ENCODE data around the gene PYURF. TPM values are rescaled to one million over a fixed set of nuclear protein-coding genes. Genes with fewer than 3 reads are reported as not detected.

PYURF gene
- total and polyA plus RNA-seq, 9 of the 15 experiments (the other 6 are each of a cell fraction or from before 2014, with no cell fraction given), result 22.5 to 199 (median 108) TPM

DNA sequence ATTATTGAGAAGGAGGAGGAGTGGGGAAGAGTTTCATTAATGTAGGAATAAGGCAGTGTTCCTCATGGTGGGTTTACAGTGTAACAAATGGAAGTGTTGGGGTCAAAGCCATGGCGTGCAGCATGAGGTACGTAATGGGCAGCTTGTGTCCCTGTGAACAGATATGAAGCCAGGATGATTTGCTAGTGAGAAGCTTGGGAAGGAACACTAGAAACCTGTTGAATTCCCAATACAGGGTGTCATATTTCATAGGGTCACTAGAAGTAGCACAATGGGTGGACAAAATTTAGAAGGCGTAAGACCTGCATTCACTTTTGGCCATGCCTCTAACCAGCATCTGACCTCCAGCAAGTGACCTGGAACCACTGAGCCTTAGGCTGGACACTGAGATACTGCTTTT lies 6.8 kb downstream of the PYURF start:
- Histone ChIP-seq H3K4me1 (replicated peaks in 1 of 2; ENCODE audit: control insufficient read depth in 2 of 2, insufficient read depth in 2 of 2, low read length in 2 of 2) (peaks cover 3 to 6% of the 10 kb centered on the region in 2 experiments; a peak in 3 of 5 replicates), H3K9me1 (ENCODE audit: control insufficient read depth, insufficient read depth, low read length) (no peaks in the 10 kb centered on the region), H3K4me3 (no peak overlapping the region), H3K27me3 (ENCODE audit: control insufficient read depth in 2 of 2, insufficient read depth in 2 of 2, low read length in 2 of 2) (no peaks in the 10 kb centered on the region), H3K4me2 (ENCODE audit: insufficient read depth, low read length) (no peak overlapping the region), H4K20me1 (replicated peaks; ENCODE audit: control insufficient read depth, insufficient read depth, low read length) (no peaks in the 10 kb centered on the region), H3K79me2 (ENCODE audit: control insufficient read depth, insufficient read depth, low read length) (peaks cover 5% of the 10 kb centered on the region; the same call in 2 of the 3 replicates), H3K27ac (ENCODE audit: extremely low read depth, low read depth, low read length) (no peak overlapping the region), H2AFZ (ENCODE audit: low read depth, low read length) (no peak overlapping the region), H3K9me3 (replicated peaks; ENCODE audit: control insufficient read depth, insufficient read depth, low read depth, low read length) (no peaks in the 10 kb centered on the region), H3K36me3 (ENCODE audit: control insufficient read depth, insufficient read depth, low read length) (peaks cover 19% of the 10 kb centered on the region), H3K9ac (ENCODE audit: insufficient read depth in 1 of 2, low read depth in 2 of 2, low read length in 2 of 2) (no peak overlapping the region)
- WGBS (ENCODE audit: insufficient coverage, low coverage, missing lambda C conversion rate), result 81% methylated on average over 3 of the region's 3 CpGs
- FAIRE-seq (no peak), DNase-seq (ENCODE audit: extremely low read depth in 1 of 4, low spot score in 3 of 4) (no peak), ATAC-seq (no peak)
- no TSS peak for BruUV-seq (replicated peaks)
- no peak for TF ChIP-seq ARID4B (CRISPR knock-in tag; IDR thresholded peaks at IDR 0.05)
- no peak for TF ChIP-seq HES1 (IDR thresholded peaks at IDR 0.05; ENCODE audit: low read depth)
- no peak for TF ChIP-seq HNRNPL (IDR thresholded peaks at IDR 0.05; ENCODE audit: low read depth, low read length)
- CTCF ChIA-PET (ENCODE audit: low intra/inter-chr PET ratio), result interaction anchor here (2.1 kb wide), 1 partner anchor 298 kb away, joined by 6 read pairs; no protein-coding TSS in a partner anchor
- intact Hi-C loops (cut with micrococcal nuclease), result loop anchor here (5.0 kb wide), 1 partner anchor 664 kb away; no protein-coding TSS in a partner anchor
- POLR2A ChIA-PET, result interaction anchor here (0.6 kb wide), 1 partner anchor 336 kb away, joined by 3 read pairs; no protein-coding TSS in a partner anchor
- in situ Hi-C loops (cut with MboI), result loop anchor here (5.0 to 10.0 kb wide), 3 partner anchors 299 to 662 kb away; no protein-coding TSS in a partner anchor

All from K562 (cell line).